DMS 273 treated with DMSO at 0.1 percent for 48 hours (cell line): ENCODE data around the gene SLC6A19.
A peak's percentile ranks its signal among the peaks of the same experiment; 100 is the strongest.
"Not testable (repeated sequence)": the region's sequence is repeated elsewhere in the genome, so short reads cannot be mapped to it uniquely, and the experiment has no call there.

Experiments used
- DNase-seq: peaks from one replicate; lab custom pipeline; 2025; lab: John Stamatoyannopoulos, UW

Gene SLC6A19

DNA sequence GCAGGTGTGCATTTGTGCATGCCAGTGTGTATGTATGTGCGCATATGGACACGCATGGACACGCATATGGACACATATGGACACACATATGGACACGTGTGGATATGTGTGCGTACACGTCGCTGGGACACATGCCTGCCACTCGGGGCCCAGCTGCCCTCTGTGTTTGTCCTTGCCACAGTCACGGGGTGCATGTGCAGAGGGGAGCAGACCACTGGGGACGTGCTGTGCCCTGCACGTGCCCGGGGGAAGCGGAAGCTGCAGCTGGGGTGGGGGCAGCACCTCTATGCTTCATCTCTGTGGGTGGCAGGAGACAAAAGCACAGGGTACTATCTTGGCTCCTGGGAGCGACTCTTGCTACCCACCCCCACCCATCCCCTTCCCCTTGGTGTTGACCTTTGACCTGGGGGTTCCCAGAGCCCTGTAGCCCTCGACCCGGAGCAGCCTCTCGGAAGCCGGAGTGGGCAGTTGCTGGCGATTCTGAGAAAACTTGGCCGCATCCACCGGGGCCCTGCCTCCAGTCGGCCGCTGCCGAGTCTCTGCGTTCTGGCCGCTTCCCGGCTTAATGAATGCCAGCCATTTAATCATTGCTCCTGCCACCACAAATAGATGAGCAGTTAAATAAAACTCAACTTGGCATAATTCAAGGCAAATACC, 21.4 kb downstream of the SLC6A19 start:
- DNase-seq, result no peak

DNA sequence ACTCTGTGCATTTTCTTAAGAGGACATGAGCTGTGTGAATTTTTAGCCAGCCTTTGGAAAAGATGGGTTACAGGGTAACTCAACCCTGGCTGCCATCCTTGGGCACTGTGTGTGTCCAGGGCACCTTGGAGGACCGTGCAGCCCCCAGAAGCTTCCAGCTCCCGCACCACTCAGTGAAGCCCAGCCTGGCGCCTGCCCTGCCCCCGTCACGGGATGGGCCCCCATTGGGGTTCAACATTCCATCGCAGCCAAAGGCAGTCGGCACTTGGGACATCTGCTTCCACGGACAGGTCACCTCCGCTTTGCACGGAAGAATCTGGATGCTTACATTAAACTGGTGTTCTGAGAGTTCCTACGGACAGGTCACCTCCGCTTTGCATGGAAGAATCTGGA, 21.9 kb downstream of the SLC6A19 start:
- no peak for DNase-seq

GRCh38 chr5:1224631-1225030, 23.2 kb downstream of the SLC6A19 start:
- DNase-seq, result no peak

DNA sequence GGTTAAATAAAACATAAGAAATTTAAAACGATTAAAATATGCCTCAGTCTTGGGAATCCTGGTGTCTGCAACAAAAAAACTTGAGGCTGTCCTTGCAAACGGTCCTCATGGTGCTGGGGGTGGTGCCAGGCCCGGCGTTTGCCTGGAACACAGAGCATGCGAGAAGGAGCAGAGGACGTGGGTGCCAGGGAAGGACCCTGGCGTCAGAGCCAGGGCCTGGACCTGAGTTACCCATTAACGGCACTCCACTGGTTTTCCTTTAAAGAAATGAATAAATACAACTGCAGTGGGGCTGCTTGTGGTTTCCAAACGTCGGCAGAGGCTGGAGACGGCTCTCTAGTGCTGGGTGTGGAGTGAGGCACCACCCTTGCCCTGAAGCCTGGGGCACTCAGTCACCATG, 23.7 kb downstream of the SLC6A19 start, which contains the start of gene SLC6A18:
SLC6A18 (plus strand) TSS at position 301 of the 400 bp plus-strand sequence; CDS start at position 398, 97 bp downstream.
- DNase-seq, result no peak

DNA sequence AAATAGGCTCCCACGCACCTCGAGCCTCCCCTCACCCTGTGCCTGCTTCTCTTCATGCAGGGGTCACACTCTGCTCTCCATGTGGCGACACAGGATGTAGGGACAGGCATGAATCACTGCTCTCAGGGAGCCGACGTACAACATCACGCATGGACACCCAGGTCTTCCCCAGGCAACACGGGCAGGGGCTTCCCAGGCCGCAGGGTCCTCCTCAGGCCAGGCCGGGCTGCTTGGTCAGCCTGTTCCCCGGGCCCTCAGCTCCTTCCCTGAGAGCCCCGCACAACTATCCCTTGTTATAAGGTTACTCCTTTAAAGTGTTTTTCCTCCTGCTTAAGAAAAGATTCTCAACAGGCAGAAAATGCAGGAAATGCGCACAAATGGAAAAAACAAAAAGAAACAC, 24.8 kb downstream of the SLC6A19 start:
- DNase-seq, result no peak

- no peak for DNase-seq
Measured at GRCh38 chr5:1226839-1227581, 25.6 kb downstream of the SLC6A19 start.

GRCh38 chr5:1227667-1228066, 26.3 kb downstream of the SLC6A19 start:
- DNase-seq, result peak; percentile 57

- DNase-seq, result peak; percentile 27
Measured at GRCh38 chr5:1228120-1228519, 26.7 kb downstream of the SLC6A19 start.

DNA sequence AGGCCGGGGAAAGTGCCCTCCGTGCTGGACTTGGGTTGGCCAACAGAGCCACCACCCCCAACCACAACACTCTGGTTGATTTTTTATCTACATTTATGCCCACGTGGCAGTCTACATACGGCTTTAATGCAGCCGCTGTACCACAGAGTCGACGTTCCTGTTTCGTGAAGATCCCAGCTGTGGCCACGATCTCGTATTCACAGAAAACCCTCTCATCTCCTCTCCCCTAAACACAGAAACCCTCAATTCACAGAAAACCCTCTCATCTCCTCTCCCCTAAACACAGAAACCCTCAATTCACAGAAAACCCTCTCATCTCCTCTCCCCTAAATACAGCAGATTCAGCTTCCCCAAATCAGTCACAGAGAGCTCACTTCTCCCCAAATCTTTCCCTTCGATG, 27.6 kb downstream of the SLC6A19 start:
- DNase-seq, result not testable (repeated sequence)

GRCh38 chr5:1229822-1230221, 28.4 kb downstream of the SLC6A19 start:
- DNase-seq, result no peak

GRCh38 chr5:1230551-1230950, 29.2 kb downstream of the SLC6A19 start:
- DNase-seq, result no peak

DNA sequence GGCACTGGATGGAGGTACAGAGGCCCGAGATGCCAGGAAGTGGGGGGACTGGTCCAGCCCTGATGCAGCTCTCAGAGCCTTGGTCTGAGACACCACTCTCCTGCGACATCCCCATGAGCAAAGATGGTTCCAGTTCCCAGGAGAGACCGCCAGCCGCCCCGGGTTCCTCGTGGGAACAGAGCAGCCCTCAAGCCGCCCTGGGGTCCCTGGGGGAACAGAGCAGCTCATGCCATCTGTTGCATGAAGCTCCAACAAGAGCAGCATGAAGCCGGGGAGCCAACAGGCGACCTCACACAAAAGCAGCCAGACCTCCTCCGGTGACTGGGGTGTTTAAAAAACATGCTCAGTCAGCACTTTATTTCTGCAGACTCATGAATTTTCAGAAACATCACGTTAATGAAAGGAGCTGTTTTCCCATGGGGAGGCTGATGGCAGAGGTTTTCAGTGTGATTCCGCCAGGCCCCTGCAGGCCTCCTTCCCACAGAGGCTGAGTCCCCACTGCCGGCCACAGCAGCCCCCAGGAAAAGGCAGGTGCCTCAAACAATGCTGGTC, 30.0 kb downstream of the SLC6A19 start:
- peak; percentile 10 for DNase-seq

GRCh38 chr5:1232780-1233179, 31.4 kb downstream of the SLC6A19 start:
- no peak for DNase-seq

DNA sequence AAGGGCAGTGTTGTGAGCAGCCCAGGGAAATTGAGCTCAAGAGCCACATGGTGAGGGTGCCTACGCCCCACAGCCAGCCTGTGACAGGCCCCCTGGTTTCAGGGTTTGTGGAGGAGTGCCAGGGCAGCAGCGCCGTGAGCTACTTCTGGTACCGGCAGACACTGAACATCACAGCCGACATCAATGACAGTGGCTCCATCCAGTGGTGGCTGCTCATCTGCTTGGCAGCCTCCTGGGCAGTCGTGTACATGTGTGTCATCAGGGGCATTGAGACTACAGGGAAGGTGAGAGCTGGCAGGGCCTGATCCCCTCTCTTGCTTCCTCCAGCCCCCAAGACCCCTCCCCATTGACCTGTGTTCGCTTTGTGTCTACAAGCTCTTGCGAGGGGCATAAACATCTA, 34.0 kb downstream of the SLC6A19 start:
- no peak for DNase-seq

DNA sequence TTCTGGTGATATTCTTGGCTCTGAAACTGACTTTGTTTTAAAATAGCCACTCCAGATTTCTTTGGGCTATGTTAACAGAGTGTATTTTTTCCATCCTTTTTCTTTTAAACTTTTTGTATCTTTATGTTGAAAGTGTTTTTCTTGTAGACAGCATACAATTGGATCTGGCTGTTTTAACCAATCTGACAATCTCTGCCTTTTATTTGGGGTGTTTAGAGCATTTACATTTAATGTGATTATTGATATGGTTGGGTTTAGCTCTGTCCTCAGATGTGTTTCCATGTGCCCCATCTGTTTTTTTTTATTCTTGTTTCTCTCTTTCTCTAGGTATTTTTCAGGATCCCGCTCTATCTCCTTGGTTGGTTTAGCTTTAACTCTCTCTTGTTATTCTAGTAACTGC, 34.4 kb downstream of the SLC6A19 start:
- no peak for DNase-seq

DNA sequence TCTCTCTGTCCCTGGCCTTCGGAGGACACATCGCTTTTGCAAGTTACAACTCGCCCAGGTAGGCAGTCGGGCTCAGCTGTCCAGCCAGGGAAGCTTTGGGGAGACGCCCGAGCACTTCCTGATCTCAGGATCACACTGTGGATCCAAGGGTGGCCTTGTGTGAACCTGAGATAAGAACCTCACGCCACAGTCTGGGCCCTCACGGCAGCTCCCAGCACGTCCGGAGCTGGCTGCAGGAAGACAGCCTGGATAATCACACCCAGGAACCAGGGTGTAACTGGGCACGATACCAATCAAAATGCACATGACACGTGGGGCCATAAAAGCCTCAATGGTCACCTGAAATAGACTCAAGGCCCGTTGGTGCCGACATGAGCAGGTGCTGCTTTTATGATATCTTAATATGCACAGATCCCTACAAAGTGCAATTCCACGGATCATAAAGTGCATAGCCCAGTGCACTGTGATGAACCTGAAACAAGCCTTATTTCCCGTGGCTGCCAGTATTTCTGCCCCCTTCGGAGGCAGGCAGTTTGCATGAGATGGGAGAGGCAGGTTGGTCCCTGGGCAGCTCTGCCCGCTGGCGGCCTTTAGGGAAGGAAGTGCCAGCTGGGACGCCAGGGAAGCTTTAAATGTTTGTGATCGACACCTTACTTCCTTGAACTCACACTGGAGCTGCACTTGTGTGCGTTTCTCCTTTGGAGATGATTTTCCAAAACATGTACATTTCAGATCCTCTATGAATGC, 38.3 kb downstream of the SLC6A19 start:
- DNase-seq, result no peak

DNA sequence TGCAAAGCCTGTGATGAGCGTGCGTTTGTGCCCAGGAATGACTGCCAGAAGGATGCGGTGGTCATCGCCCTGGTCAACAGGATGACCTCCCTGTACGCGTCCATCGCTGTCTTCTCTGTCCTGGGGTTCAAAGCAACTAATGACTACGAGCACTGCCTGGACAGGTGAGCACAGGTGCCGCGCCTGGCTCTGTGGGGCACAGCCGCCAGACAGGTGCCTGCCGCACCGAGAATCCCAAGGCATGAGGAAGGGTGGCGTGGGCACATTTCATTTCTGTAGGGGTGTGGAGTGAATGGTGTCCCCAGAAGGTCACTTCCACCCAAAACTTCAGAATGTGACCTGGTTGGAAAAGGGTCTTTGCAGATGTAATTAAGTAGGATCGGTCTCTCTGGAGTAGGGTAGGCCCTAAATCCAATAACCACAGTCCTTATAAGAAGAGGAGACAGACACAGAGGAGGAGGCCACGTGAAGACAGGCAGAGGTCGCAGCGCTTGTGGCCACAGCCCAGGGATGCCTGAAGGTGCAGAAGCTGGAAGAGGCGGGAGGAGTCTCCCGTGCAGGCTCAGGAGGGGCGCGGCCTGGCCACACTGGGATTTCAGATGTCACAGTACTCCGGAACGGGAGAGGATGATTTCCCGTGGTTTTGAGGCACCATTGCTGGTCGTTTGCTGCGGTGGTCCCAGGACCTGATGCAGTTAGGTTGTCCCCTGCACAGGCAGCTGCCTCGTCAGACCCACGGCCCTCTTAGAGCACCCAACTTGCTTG, 39.3 kb downstream of the SLC6A19 start:
- no peak for DNase-seq

DNA sequence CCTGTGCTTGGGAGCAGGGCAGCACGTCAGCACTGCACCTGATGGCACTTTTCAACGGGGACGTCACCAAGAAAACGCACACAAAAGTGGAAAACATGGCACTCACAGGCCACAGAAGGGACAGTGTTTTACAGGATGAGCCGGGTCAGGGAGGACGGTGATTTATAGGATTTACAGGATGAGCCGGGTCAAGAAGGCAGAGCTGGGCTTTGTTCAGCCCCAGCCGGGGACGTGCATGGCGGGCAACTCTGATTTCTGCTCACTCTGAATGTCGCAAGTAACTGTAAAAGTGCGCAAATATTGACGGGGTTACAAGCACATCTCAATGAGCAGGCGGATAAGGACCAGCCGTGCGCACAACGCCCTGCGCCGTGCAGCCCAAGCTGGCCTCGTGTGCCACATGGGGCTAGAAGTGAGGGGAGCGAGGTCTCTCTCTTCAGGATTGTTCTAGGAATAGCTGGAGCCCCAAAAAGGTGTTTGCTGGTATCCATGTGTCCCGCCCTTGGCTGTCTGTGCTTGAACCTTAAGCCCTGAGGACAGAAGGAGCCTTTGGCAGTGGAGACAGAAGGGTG, 40.2 kb downstream of the SLC6A19 start:
- DNase-seq, result no peak

GRCh38 chr5:1242733-1243486, 41.5 kb downstream of the SLC6A19 start:
- no peak for DNase-seq

GRCh38 chr5:1243487-1244130, 42.2 kb downstream of the SLC6A19 start:
- DNase-seq, result no peak
